IMR-90 (cell line): ENCODE results near the gene SULT1E1. TPM values are rescaled to one million over a fixed set of nuclear protein-coding genes. Genes with fewer than 3 reads are reported as not detected.
A peak's percentile ranks its signal among the peaks of the same experiment; 100 is the strongest.

Experiments used
- ATAC-seq: fragments of 200-7000 bp; cut with Tn5 transposase; 2 replicates; pipeline ENCODE4 v1.9.1; 2020; ENCODE audit warnings: low read depth, mild to moderate bottlenecking, moderate library complexity
- BruUV-seq: library from RNA; stranded (reverse); fragments of 400-500 nt; replicated peaks from 2 replicates; lab custom pipeline; 2021; lab: Mats Ljungman, UMichigan
- CTCF ChIA-PET: fragments of 300-600 bp; formaldehyde crosslinking; extraction: SDS; loops from one replicate; lab custom pipeline; 2021; ENCODE audit warnings: antibody characterized with exemption; lab: Yijun Ruan, JAX
- POLR2A ChIA-PET: fragments of 300-600 bp; sonication (Branson Sonifier 250); formaldehyde crosslinking; loops from one replicate; lab custom pipeline; 2022; ENCODE audit warnings: antibody characterized with exemption; ENCODE audit not compliant: unreplicated experiment; lab: Charles Lee
- DNase-seq: peaks from one replicate; pipeline ENCODE4 v3.0.0; 2013
- H2AFZ ChIP-seq: replicated peaks from 2 replicates; pipeline ENCODE3; 2013; ENCODE audit warnings: low read length, mild to moderate bottlenecking; ENCODE audit not compliant: poor library complexity
- H2AK5ac ChIP-seq: 2 replicates; pipeline ENCODE4 v1.6.1; 2013; ENCODE audit warnings: low read depth, low read length, inconsistent platforms
- H2AK9ac ChIP-seq: replicated peaks from 2 replicates; pipeline ENCODE3; 2013; ENCODE audit warnings: mild to moderate bottlenecking, low read depth, low read length, moderate library complexity; ENCODE audit not compliant: poor library complexity
- H2BK120ac ChIP-seq: 2 replicates; pipeline ENCODE4 v1.6.1; 2013; ENCODE audit warnings: low read depth, low read length, inconsistent platforms
- H2BK15ac ChIP-seq: 3 replicates; pipeline ENCODE4 v1.6.1; 2013; ENCODE audit warnings: low read depth, low read length, inconsistent platforms
- H2BK20ac ChIP-seq: 2 replicates; pipeline ENCODE4 v1.6.1; 2013; ENCODE audit warnings: low read depth, mild to moderate bottlenecking, inconsistent platforms, low read length, moderate library complexity
- H2BK5ac ChIP-seq: 2 replicates; pipeline ENCODE4 v1.6.1; 2013; ENCODE audit warnings: mild to moderate bottlenecking, low read depth, low read length, inconsistent platforms; ENCODE audit not compliant: poor library complexity, severe bottlenecking
- H3K14ac ChIP-seq: replicated peaks from 2 replicates; pipeline ENCODE4 v1.6.1; 2013; ENCODE audit warnings: low read depth, low read length, inconsistent platforms
- H3K18ac ChIP-seq: 2 replicates; pipeline ENCODE4 v1.6.1; 2013; ENCODE audit warnings: low read depth, low read length, control low read depth
- H3K23ac ChIP-seq: 2 replicates; pipeline ENCODE4 v1.6.1; 2013; ENCODE audit warnings: low read depth, low read length, inconsistent platforms
- H3K27ac ChIP-seq: 2 replicates; pipeline ENCODE4 v1.5.1; 2013; ENCODE audit warnings: mild to moderate bottlenecking, control low read depth, low read length; ENCODE audit not compliant: insufficient read depth
- H3K27me3 ChIP-seq: 2 replicates; pipeline ENCODE4 v1.6.1; 2013; ENCODE audit warnings: low read length; ENCODE audit not compliant: control insufficient read depth, insufficient read depth
- H3K36me3 ChIP-seq: 2 replicates; pipeline ENCODE4 v1.6.1; 2013; ENCODE audit warnings: low read length, mixed read lengths; ENCODE audit not compliant: control insufficient read depth, insufficient read depth
- H3K4ac ChIP-seq: 2 replicates; pipeline ENCODE4 v1.6.1; 2013; ENCODE audit warnings: low read depth, low read length, inconsistent platforms
- H3K4me1 ChIP-seq: 2 replicates; pipeline ENCODE4 v1.6.1; 2013; ENCODE audit warnings: low read length, mixed read lengths; ENCODE audit not compliant: control insufficient read depth, insufficient read depth
- H3K4me2 ChIP-seq: 2 replicates; pipeline ENCODE4 v1.6.1; 2013; ENCODE audit warnings: low read depth, mild to moderate bottlenecking, control low read depth, low read length, moderate library complexity
- H3K4me3 ChIP-seq: 2 replicates; pipeline ENCODE4 v1.5.1; 2013; ENCODE audit warnings: low read depth, mild to moderate bottlenecking, control low read depth, low read length, moderate library complexity; ENCODE audit not compliant: insufficient read depth
- H3K56ac ChIP-seq: 2 replicates; pipeline ENCODE4 v1.6.1; 2013; ENCODE audit warnings: low read length, inconsistent platforms; ENCODE audit not compliant: insufficient read depth; ENCODE audit errors: extremely low read depth
- H3K79me1 ChIP-seq, 2 experiments: 2 replicates each; pipeline ENCODE4 v1.6.1; 2013; ENCODE audit warnings: low read length in 2 of 2, inconsistent platforms in 1 of 2, low read depth in 1 of 2
- H3K9ac ChIP-seq: 2 replicates; pipeline ENCODE4 v1.6.1; 2013; ENCODE audit warnings: low read depth, low read length, control low read depth
- H3K9me1 ChIP-seq: 2 replicates; pipeline ENCODE4 v1.6.1; 2013; ENCODE audit warnings: low read length, inconsistent platforms; ENCODE audit not compliant: insufficient read depth
- H3K9me3 ChIP-seq: 2 replicates; pipeline ENCODE4 v1.6.1; 2013; ENCODE audit warnings: low read length; ENCODE audit not compliant: control insufficient read depth, insufficient read depth
- H4K20me1 ChIP-seq: 2 replicates; pipeline ENCODE4 v1.6.1; 2013; ENCODE audit warnings: low read length, inconsistent platforms; ENCODE audit not compliant: insufficient read depth
- H4K5ac ChIP-seq: 2 replicates; pipeline ENCODE4 v1.6.1; 2013; ENCODE audit warnings: mild to moderate bottlenecking, low read depth, low read length, control low read depth
- H4K8ac ChIP-seq, 2 experiments: 2 replicates each; pipeline ENCODE4 v1.6.1; 2013; ENCODE audit warnings: low read depth in 2 of 2, low read length in 2 of 2, control low read depth in 1 of 2, inconsistent platforms in 1 of 2
- H4K91ac ChIP-seq: 2 replicates; pipeline ENCODE4 v1.6.1; 2013; ENCODE audit warnings: low read depth, low read length, inconsistent platforms; ENCODE audit not compliant: insufficient read depth
- RAD21 ChIP-seq: IDR thresholded peaks from 2 replicates; pipeline ENCODE4 v1.6.1; 2012; ENCODE audit warnings: low read length, improper control_type of control experiment
- RFX5 ChIP-seq: IDR thresholded peaks from 2 replicates; pipeline ENCODE4 v1.8.0; 2012; ENCODE audit warnings: low read depth, mild to moderate bottlenecking, low read length, moderate library complexity
- dilution Hi-C: fragments of 300-500 bp; cut with HindIII; formaldehyde crosslinking; loops from one replicate; pipeline ENCODE4 v1.14.3; 2018; ENCODE audit warnings: low sequenced_read_pairs; ENCODE audit not compliant: unreplicated experiment
- in situ Hi-C: fragments of 300-500 bp; cut with MboI; formaldehyde crosslinking; loops from 3 replicates; pipeline ENCODE4 v1.14.3; 2019; ENCODE audit warnings: low sequenced_read_pairs, inconsistent platforms, mixed read lengths
- intact Hi-C: fragments of 100-400 bp; cut with micrococcal nuclease; formaldehyde crosslinking; loops from 2 replicates; pipeline ENCODE4 v1.10.0; 2022
- polyA plus RNA-seq, 3 experiments: library from polyadenylated mRNA; depleted of rRNA; stranded (reverse); fragments of >200 nt; gene quantifications; 2 replicates each; pipeline ENCODE4 v1.2.3, GENCODE V29; 2012; ENCODE audit warnings: low replicate concordance in 1 of 3
- total RNA-seq: library from RNA; depleted of rRNA; stranded (reverse); fragments of >200 nt; gene quantifications from 2 replicates; pipeline ENCODE4 v1.2.3, GENCODE V29; 2012
- TF ChIP-seq, protein P1 (sequence below): conservative IDR thresholded peaks from 2 replicates; pipeline ENCODE4 v1.5.1; 2012; ENCODE audit warnings: mild to moderate bottlenecking, low read depth, low read length, improper control_type of control experiment

The SULT1E1 gene
- total and polyA plus RNA-seq, 2 of the 4 experiments (the other 2 are of a cell fraction): not detected

DNA sequence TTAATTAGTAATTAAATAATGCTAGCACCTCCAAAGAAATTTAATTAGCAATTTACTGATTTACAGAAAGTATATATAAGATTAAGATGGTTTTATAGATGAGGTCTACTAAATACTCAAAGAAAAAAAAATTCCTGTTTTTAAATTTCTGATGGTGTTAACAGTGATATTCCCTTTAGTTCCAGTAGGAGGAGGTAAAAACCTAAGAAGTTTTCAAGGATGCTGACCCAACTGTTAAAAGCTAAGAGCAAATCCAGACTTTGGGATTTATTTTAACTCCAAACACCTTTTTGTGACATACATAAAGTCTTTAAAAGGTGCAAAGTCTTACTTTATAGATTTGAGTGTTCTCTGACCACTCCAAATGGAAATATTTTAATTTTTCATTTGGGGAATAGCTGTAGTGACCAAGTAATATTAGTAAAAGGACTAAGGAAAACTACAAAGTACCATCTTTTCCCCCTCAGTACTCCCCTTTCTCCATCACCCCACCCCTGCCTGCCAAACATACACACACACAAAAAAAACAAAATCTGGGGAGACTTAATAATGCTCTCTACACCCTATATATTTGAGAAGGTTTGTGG, 36.7 kb upstream of the SULT1E1 start:
- in situ Hi-C loops: no loop called here
- Histone ChIP-seq H3K79me1 (no peaks in the 10 kb centered on the region), H3K27me3 (no peaks in the 10 kb centered on the region), H3K9me1 (no peaks in the 10 kb centered on the region), H3K23ac (no peak overlapping the region), H3K18ac (no peak overlapping the region), H2BK5ac (no peak overlapping the region), H3K4me3 (no peak overlapping the region), H3K56ac (no peak overlapping the region), H2AK5ac (no peak overlapping the region), H3K36me3 (no peaks in the 10 kb centered on the region), H2BK15ac (no peak overlapping the region), H4K91ac (no peak overlapping the region), H4K20me1 (no peaks in the 10 kb centered on the region), H4K5ac (no peak overlapping the region), H3K4ac (no peak overlapping the region), H3K9ac (no peak overlapping the region), H2BK120ac (no peak overlapping the region), H2AK9ac (no peak overlapping the region), H4K8ac (no peak overlapping the region), H3K9me3 (no peaks in the 10 kb centered on the region), H2AFZ (no peak overlapping the region), H2BK20ac (no peak overlapping the region), H3K27ac (no peak overlapping the region), H3K4me1 (no peaks in the 10 kb centered on the region), H3K14ac (no peak overlapping the region), H3K4me2 (no peak overlapping the region)
- CTCF ChIA-PET: interaction anchor here (1.0 kb wide), 1 partner anchor 54 kb away, joined by 3 read pairs; no protein-coding TSS in a partner anchor
- peak; percentile 49; the same call in 1 of the 2 replicates for ATAC-seq
- TF ChIP-seq RAD21 (peak; percentile 29; the same call in 1 of the 2 replicates), RFX5 (no peak)
- TF ChIP-seq, protein P1, sequence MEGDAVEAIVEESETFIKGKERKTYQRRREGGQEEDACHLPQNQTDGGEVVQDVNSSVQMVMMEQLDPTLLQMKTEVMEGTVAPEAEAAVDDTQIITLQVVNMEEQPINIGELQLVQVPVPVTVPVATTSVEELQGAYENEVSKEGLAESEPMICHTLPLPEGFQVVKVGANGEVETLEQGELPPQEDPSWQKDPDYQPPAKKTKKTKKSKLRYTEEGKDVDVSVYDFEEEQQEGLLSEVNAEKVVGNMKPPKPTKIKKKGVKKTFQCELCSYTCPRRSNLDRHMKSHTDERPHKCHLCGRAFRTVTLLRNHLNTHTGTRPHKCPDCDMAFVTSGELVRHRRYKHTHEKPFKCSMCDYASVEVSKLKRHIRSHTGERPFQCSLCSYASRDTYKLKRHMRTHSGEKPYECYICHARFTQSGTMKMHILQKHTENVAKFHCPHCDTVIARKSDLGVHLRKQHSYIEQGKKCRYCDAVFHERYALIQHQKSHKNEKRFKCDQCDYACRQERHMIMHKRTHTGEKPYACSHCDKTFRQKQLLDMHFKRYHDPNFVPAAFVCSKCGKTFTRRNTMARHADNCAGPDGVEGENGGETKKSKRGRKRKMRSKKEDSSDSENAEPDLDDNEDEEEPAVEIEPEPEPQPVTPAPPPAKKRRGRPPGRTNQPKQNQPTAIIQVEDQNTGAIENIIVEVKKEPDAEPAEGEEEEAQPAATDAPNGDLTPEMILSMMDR: peak; percentile 38
- no TSS peak for BruUV-seq
- dilution Hi-C loops: no loop called here
- peak; percentile 3 for DNase-seq
- intact Hi-C loops: loop anchor here (2.0 to 5.0 kb wide), 3 partner anchors 286 to 661 kb away; no protein-coding TSS in a partner anchor
- POLR2A ChIA-PET: no interaction called here
